GM10847 (cell line): Measurements from ENCODE around the gene FBN1.

Source experiments
- POLR2A ChIP-seq: IDR thresholded peaks from 2 replicates; pipeline ENCODE4 v1.6.1; 2011; ENCODE audit not compliant: insufficient read length; ENCODE audit errors: extremely low read depth

The FBN1 gene

GRCh38 chr15:48558226-48558625, 87.3 kb downstream of the FBN1 start:
- TF ChIP-seq POLR2A: no peak

- no peak for TF ChIP-seq POLR2A
Observed at GRCh38 chr15:48557335-48557734, 88.2 kb downstream of the FBN1 start.

GRCh38 chr15:48556159-48556897, 89.2 kb downstream of the FBN1 start:
- no peak for TF ChIP-seq POLR2A

GRCh38 chr15:48555241-48555881, 90.1 kb downstream of the FBN1 start:
- no peak for TF ChIP-seq POLR2A

GRCh38 chr15:48554112-48554511, 91.4 kb downstream of the FBN1 start:
- TF ChIP-seq POLR2A: no peak

GRCh38 chr15:48553559-48553958, 92.0 kb downstream of the FBN1 start:
- TF ChIP-seq POLR2A: no peak

GRCh38 chr15:48550822-48551525, 94.5 kb downstream of the FBN1 start:
- TF ChIP-seq POLR2A: no peak

- TF ChIP-seq POLR2A: no peak
Observed at GRCh38 chr15:48548455-48548854, 97.1 kb downstream of the FBN1 start.

- TF ChIP-seq POLR2A: no peak
Observed at GRCh38 chr15:48547286-48547685, 98.2 kb downstream of the FBN1 start.

- no peak for TF ChIP-seq POLR2A
Observed at GRCh38 chr15:48546296-48546695, 99.2 kb downstream of the FBN1 start.

- TF ChIP-seq POLR2A: no peak
Observed at GRCh38 chr15:48544778-48545177, 100.7 kb downstream of the FBN1 start.

GRCh38 chr15:48541341-48542278, 103.9 kb downstream of the FBN1 start:
- no peak for TF ChIP-seq POLR2A

- TF ChIP-seq POLR2A: no peak
Observed at GRCh38 chr15:48540756-48541155, 104.8 kb downstream of the FBN1 start.

- TF ChIP-seq POLR2A: no peak
Observed at GRCh38 chr15:48538941-48539340, 106.6 kb downstream of the FBN1 start.

GRCh38 chr15:48537271-48538113, 108.0 kb downstream of the FBN1 start:
- no peak for TF ChIP-seq POLR2A

GRCh38 chr15:48536681-48537091, 108.8 kb downstream of the FBN1 start:
- no peak for TF ChIP-seq POLR2A
